ENCODE data around the gene BEGAIN.
A peak's percentile ranks its signal among the peaks of the same experiment; 100 is the strongest.

Gene BEGAIN

DNA sequence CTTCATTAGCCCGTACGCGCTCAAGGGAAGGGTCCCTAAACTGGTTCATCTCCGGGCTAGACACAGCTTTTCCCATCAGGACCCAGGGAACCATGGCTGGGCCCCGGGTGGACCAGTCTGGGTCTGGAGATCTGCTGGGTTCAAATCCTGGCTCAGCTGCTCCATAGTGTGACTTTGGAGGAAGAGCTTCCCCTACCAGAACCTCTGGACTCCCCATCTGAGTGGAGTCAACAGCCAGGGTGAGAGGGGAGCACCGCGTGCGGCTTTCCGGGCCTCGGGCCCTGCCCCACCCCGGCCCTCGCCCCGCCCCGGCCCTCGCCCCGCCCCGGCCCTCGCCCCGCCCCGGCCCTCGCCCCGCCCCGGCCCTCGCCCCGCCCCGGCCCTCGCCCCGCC is 41.2 kb downstream of the BEGAIN start:
- TF ChIP-seq, protein P1, sequence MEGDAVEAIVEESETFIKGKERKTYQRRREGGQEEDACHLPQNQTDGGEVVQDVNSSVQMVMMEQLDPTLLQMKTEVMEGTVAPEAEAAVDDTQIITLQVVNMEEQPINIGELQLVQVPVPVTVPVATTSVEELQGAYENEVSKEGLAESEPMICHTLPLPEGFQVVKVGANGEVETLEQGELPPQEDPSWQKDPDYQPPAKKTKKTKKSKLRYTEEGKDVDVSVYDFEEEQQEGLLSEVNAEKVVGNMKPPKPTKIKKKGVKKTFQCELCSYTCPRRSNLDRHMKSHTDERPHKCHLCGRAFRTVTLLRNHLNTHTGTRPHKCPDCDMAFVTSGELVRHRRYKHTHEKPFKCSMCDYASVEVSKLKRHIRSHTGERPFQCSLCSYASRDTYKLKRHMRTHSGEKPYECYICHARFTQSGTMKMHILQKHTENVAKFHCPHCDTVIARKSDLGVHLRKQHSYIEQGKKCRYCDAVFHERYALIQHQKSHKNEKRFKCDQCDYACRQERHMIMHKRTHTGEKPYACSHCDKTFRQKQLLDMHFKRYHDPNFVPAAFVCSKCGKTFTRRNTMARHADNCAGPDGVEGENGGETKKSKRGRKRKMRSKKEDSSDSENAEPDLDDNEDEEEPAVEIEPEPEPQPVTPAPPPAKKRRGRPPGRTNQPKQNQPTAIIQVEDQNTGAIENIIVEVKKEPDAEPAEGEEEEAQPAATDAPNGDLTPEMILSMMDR (IDR thresholded peaks at IDR 0.05; ENCODE audit: low read depth, low read length, poor library complexity, severe bottlenecking): no peak
- TF ChIP-seq EZH2phosphoT487 (IDR thresholded peaks at IDR 0.05; ENCODE audit: borderline replicate concordance, low read length): no peak
- Histone ChIP-seq H3K4me3 (ENCODE audit: low read length) (peak overlapping the region; percentile 55), H3K27me3 (ENCODE audit: control insufficient read depth, low read length) (no peaks in the 10 kb centered on the region), H3K4me2 (ENCODE audit: low read length) (peak overlapping the region; percentile 52), H3K79me2 (ENCODE audit: control insufficient read depth, low read length) (no peaks in the 10 kb centered on the region), H3K9me3 (ENCODE audit: control insufficient read depth, insufficient read depth, low read length) (no peaks in the 10 kb centered on the region), H3K36me3 (ENCODE audit: control insufficient read depth, low read length) (no peaks in the 10 kb centered on the region), H3K4me1 (ENCODE audit: control insufficient read depth, low read length) (peaks cover 33% of the 10 kb centered on the region), H3K9me2 (replicated peaks; ENCODE audit: control insufficient read depth, low read length) (no peaks in the 10 kb centered on the region), H4K20me1 (ENCODE audit: control insufficient read depth, insufficient read depth, low read depth, low read length) (no peaks in the 10 kb centered on the region), H3F3A (ENCODE audit: control insufficient read depth, insufficient read depth) (0 out of 2 replicates have a peak, but pooled peaks cover 5% of the 10 kb centered on the region), H3K27ac (ENCODE audit: low read depth, low read length) (no peak overlapping the region)

DNA sequence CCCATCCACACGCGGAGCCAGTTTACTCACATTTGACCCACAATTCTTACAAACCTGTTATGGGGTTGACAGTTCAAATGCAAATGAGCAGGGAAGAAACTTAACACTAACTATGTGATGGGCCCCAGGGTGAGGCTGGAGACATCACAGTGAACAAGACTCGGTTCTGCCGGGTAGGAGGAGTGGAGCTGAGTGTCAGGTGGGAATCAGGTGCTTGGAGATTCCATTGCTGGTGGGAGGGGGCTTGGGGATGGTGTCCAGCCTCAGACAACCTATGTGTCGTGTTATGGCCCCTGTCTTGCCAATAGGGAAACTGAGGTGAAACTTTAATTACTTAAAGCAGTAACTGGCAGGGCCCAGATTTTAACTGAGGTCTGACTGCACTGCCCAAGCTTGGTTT is 41.9 kb downstream of the BEGAIN start:
- Histone ChIP-seq H3K27ac (ENCODE audit: low read depth, low read length) (no peak overlapping the region), H3K4me1 (ENCODE audit: control insufficient read depth, low read length) (peaks cover 33% of the 10 kb centered on the region)
- TF ChIP-seq, protein P1 (IDR thresholded peaks at IDR 0.05; ENCODE audit: low read depth, low read length, poor library complexity, severe bottlenecking): no peak
- no peak for TF ChIP-seq EZH2phosphoT487 (IDR thresholded peaks at IDR 0.05; ENCODE audit: borderline replicate concordance, low read length)

DNA sequence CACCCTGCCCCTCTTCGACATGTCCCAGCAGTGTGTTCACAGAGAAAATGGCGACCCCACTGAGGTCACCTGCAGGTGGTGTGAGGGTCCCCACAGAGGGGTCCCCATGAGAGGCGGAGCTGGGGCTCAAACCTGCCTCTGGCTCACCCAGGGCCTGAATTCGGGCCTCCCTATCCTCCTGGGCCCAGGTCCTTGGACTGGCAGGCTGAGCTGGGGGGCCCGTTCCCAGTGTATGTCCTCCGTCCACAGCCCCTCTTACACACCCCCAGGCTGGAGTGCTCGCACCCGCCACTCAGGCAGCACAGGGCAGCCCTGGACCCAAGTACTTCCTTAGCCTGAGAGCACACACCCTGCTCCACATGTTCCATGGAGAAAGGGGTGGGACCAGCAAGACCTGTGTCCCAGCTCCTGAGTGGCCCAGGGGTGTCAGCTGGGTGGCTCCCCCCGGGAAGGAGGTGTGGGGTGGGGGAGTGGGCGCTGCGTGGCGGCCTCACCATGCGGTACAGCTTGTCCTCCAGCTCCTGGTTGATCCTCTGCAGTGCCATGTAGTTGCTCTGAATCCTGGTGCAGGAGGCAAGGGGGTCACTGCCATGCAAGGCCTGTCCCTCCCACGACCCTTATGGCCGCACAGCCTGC is 42.6 kb downstream of the BEGAIN start:
- Histone ChIP-seq H3K4me2 (ENCODE audit: low read length) (no peak overlapping the region), H3K9me2 (replicated peaks; ENCODE audit: control insufficient read depth, low read length) (no peaks in the 10 kb centered on the region), H3K4me1 (ENCODE audit: control insufficient read depth, low read length) (peaks cover 33% of the 10 kb centered on the region), H3F3A (ENCODE audit: control insufficient read depth, insufficient read depth) (0 out of 2 replicates have a peak, but pooled peaks cover 5% of the 10 kb centered on the region), H3K36me3 (ENCODE audit: control insufficient read depth, low read length) (no peaks in the 10 kb centered on the region), H3K79me2 (ENCODE audit: control insufficient read depth, low read length) (no peaks in the 10 kb centered on the region), H3K9me3 (ENCODE audit: control insufficient read depth, insufficient read depth, low read length) (no peaks in the 10 kb centered on the region), H4K20me1 (ENCODE audit: control insufficient read depth, insufficient read depth, low read depth, low read length) (no peaks in the 10 kb centered on the region), H3K27ac (ENCODE audit: low read depth, low read length) (no peak overlapping the region), H3K4me3 (ENCODE audit: low read length) (no peak overlapping the region), H3K27me3 (ENCODE audit: control insufficient read depth, low read length) (no peaks in the 10 kb centered on the region)
- TF ChIP-seq, protein P1 (IDR thresholded peaks at IDR 0.05; ENCODE audit: low read depth, low read length, poor library complexity, severe bottlenecking): no peak
- no peak for TF ChIP-seq EZH2phosphoT487 (IDR thresholded peaks at IDR 0.05; ENCODE audit: borderline replicate concordance, low read length)

More for the DNA sequence above, 41.9 kb downstream of the BEGAIN start:
- Histone ChIP-seq H3K9me2 (replicated peaks; ENCODE audit: control insufficient read depth, low read length) (no peaks in the 10 kb centered on the region), H3K36me3 (ENCODE audit: control insufficient read depth, low read length) (no peaks in the 10 kb centered on the region), H3F3A (ENCODE audit: control insufficient read depth, insufficient read depth) (0 out of 2 replicates have a peak, but pooled peaks cover 5% of the 10 kb centered on the region), H3K79me2 (ENCODE audit: control insufficient read depth, low read length) (no peaks in the 10 kb centered on the region), H3K9me3 (ENCODE audit: control insufficient read depth, insufficient read depth, low read length) (no peaks in the 10 kb centered on the region), H4K20me1 (ENCODE audit: control insufficient read depth, insufficient read depth, low read depth, low read length) (no peaks in the 10 kb centered on the region), H3K27me3 (ENCODE audit: control insufficient read depth, low read length) (no peaks in the 10 kb centered on the region), H3K4me2 (ENCODE audit: low read length) (peak overlapping the region; percentile 52; the same call in 1 of the 2 replicates), H3K4me3 (ENCODE audit: low read length) (no peak overlapping the region)

All from DOHH2 (cell line).